NCI-H2227 (cell line): ENCODE results near the gene NOB1.
"Not testable (repeated sequence)": the region's sequence is repeated elsewhere in the genome, so short reads cannot be mapped to it uniquely, and the experiment has no call there.

Experiments
- DNase-seq: peaks from one replicate; lab custom pipeline; 2025; ENCODE audit not compliant: unreplicated experiment; lab: John Stamatoyannopoulos, UW

The NOB1 gene

DNA sequence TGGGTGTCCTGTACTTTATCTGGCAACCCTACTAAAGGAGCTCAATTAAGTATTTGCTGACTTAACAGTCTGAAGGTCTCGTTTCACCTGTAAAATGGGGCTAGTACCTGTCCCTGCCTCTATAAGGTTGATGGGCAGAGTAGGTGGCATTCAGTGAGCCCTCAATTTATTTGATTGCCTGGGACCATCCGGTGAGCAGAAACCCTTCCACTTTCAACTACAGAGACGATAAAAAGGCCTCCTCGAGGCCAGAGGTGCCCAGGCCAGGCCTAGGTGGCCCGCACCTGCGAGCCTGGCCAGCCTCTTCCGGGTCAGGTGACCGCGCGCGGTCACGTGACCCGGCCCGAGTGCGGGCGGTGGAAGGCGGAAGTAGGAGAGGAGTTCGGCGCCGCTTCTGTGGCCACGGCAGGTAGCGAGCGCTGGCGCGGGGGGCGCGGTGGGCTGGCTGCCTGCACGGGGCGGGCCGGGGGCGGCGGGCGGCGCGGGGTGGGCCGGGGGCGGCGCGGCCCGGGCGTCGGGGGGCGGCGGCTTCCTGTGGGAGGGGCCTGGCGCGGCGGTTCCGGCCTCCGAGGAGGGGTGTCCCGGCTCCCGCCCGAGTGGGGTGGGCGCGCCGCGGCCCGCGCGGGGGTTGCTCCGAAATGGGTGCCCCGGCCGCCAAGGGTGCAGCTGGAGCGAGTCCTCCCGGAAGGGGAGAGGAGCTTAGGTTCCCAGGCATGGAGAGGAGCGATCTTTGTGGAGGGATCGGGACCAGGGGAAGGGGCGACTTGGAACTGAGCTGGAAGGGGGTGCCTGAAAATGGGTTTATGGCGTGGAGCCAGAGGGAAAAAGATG, 7.5 kb upstream of the NOB1 start, which contains the start of gene WWP2:
TSS of gene WWP2 (plus strand) at position 350 of the 831 bp plus-strand sequence. CDS start 24,679 bp downstream, outside the sequence.
- DNase-seq, result peak; percentile 92

DNA sequence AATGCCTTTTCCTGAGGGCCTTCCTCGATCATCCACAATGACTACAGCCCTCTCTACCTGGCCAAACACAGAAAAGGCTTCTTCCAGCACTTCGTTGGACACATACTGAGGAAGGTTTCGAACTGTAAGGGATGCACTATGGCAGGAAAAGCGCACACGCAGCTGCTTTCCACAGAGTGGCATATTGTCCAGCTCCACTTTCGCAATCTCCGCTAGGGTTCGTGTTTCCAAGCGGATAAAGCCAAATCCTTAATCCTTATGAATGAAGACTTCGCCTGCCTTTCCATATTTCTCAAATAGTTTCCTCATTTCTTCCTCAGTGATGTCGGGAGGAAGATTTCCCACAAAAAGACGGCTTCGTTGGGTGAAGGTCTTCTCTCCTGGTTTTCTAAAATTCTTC, 2.6 kb upstream of the NOB1 start:
- not testable (repeated sequence) for DNase-seq

GRCh38 chr16:69756705-69757104, 2.0 kb upstream of the NOB1 start:
- no peak for DNase-seq

DNA sequence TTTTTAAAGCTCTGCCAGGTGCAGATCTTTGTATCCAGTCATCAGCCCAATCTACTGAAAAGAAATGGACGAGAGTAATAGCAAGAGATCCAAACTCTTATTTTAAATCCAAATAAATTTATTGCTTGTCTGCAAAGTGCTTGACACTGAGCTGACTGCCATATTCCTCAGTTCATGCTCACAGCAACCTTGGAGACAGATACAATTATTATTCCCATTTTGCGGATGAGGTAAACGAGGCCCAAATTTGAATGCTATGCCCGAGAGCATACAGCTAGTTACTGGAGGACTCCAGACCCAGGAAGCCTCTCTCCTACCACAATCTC, 620 bp downstream of the NOB1 start:
- no peak for DNase-seq

- no peak for DNase-seq
These were observed 5.9 kb downstream of the NOB1 start for GRCh38 chr16:69748694-69749345.

DNA sequence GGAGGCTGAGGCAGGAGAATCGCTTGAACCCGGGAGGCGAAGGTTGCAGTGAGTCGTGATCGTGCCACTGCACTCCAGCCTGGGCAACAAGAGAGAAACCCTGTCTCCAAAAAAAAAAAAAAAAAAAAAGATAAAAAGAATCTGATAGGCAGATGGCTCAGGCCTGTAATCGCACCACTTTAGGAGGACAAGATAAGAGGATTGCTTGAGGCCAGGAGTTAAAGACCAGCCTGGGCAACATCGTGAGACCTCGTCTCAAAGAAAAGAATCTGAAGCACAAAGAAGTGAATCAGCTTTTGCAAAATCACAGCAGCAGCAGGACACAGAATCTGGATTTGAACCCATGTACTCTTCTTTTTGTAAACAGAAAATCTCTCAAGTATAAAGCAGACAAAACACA, 7.6 kb downstream of the NOB1 start:
- no peak for DNase-seq

DNA sequence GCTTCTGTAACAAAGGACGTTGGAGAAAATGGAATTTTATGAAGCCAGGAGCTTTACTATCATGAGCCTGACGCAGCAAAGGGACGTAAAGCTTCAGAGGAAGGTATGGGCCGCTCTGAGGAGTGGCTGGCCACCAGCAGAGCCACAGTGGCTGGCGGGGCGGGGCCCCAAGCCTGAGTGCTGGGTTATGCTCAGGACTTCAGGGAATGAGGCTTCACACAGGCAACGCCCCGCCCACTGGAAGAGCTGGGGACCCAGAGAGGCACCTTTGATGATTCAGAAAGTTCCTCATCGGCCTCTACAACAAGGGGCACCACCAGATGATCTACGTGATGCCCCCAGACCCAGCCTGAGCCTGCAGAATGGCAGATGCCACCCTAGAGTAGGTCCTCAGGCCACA, 8.8 kb downstream of the NOB1 start:
- DNase-seq, result no peak

DNA sequence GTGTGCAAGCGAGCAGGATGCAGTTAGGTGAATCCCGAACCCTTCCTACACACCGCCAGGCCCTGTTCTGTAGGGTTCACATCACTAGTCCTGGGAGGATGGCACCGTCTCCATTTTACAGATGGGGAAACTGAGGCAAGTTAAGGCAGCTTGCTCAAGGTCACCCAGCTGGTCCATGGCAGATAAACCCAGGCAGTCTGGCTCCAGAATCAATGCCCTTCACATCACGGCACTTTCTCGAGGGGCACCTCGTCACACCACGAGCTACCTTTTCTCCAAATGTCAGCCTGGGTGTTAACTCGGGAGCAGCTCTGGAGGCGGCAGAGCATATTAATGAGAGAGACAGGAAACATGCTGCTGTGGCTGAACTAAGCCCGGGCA, 9.5 kb downstream of the NOB1 start:
- no peak for DNase-seq

- no peak for DNase-seq
These were observed 10.1 kb downstream of the NOB1 start for GRCh38 chr16:69744363-69745231.

DNA sequence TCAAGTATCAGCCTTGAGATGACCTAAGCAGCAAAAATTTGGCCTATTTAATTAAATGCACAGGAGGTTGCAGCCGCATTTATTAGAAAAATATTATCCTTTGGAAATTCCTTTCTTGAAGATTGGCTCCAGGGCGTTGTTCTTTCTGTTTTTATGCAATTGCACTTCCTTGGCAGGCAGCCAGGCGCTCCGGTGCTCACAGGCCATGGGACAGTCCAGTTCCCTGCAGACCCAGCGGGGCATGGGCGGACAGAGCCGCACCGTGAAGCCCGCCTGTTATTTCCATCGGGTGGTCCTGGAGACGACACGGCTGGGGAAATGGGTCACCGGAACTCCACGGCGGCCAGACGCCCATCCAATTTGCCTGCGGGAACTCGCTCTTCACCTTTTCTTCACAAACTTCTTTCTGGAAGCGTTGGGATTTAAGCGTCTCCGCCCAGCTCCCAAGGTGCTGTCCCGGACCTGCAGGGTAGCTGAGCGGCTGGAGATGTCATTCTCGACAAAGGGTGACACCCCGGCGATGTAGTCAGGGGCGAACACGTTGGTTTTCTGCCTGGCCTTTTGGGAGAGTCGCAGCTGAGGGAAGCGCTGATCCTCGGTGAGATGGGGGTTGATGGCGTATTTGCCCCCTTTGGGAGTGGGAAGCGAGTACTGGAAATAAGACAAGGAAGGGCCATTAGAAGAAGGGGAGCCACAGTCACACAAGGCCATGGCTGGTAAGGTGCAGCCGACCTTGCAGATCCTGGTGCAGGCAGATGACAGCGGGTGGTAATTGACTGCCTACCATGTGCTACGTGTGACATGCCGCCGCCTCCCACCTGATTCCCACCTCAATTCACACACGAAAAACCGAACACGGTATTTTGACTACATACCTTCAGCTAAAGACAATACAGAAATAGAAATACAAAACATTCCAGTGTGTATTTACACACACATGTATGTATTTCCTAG, 12.5 kb downstream of the NOB1 start:
- DNase-seq, result peak; percentile 37

GRCh38 chr16:69741519-69741918, 13.2 kb downstream of the NOB1 start:
- no peak for DNase-seq

DNA sequence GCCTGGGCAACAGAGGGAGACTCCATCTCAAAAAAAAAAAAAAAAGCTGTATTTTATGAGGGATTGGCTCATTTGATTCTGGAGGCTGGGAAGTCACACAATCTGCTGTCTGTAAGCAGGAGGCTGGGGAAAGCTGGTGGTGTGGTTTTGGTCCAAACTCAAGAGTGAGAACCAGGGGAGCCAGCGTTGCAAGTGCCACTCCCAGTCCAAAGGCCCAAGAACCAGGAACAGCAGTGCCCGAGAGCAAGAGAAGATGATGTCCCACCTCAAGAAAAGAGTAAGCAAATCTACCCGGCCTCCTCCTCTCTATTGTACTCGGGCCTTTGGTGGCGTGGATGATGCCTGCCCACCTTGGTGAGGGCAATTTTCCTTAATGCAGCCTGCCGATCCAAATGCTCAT, 22.6 kb downstream of the NOB1 start:
- no peak for DNase-seq

DNA sequence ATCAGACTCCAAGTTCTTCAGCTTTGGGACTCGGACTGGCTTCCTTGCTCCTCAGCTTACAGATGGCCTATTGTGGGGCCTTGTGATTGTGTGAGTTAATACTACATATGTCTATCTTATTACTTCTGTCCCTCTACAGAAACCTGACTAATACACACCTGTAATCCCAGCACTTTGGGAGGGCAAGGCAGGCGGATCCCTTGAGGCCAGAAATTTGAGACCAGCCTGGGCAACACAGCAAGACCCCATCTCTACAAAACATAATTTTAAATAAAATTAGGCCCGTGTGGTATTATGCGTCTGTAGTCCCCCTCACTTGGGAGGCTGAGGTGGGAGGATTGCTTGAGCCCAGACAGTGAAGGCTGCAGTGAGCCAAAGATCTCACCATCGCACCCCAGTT, 23.4 kb downstream of the NOB1 start:
- not testable (repeated sequence) for DNase-seq

GRCh38 chr16:69729030-69729429, 25.7 kb downstream of the NOB1 start:
- not testable (repeated sequence) for DNase-seq

- no peak for DNase-seq
These were observed 26.8 kb downstream of the NOB1 start for GRCh38 chr16:69727916-69728270.

DNA sequence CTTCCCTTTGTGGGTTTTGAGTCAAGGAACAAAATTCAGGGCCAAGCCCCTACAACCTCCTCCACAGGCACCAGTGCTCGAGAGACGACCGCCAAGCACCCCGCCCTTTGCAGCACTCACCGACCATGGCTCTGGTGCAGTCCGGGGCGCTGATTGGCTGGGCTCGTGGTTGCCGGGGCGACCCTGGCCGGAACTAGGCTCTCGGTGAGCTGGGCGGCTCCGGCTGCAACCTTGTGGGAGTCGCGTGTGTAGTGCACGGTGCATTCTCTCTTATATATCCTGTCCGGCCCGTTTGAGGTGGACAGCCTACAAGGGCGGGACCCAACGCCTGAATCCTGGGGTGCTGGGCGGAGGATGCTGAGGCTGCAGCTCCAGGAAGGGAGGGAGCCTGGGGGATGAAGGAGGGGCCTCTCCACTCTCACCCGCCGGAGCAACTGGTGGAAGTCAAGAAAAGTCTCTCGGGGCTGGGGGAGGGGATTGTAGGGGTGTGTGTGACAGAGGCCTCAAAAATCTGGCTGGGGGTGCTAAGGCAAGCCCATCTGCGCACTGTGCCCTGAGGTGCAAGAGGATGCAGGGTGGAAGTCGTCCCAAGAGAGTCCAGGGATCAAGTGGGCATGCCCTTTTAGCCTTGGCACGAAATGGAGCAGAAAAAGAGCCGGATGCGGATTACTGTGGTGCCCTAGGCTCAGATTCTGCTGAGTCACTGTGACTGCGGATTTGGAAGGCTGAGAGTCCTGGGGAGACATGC, 28.2 kb downstream of the NOB1 start, which contains the start of gene NQO1:
TSS of gene NQO1 (minus strand) at position 248 of the 748 bp plus-strand sequence. CDS start at position 127, 121 bp downstream.
- peak; percentile 94 for DNase-seq

DNA sequence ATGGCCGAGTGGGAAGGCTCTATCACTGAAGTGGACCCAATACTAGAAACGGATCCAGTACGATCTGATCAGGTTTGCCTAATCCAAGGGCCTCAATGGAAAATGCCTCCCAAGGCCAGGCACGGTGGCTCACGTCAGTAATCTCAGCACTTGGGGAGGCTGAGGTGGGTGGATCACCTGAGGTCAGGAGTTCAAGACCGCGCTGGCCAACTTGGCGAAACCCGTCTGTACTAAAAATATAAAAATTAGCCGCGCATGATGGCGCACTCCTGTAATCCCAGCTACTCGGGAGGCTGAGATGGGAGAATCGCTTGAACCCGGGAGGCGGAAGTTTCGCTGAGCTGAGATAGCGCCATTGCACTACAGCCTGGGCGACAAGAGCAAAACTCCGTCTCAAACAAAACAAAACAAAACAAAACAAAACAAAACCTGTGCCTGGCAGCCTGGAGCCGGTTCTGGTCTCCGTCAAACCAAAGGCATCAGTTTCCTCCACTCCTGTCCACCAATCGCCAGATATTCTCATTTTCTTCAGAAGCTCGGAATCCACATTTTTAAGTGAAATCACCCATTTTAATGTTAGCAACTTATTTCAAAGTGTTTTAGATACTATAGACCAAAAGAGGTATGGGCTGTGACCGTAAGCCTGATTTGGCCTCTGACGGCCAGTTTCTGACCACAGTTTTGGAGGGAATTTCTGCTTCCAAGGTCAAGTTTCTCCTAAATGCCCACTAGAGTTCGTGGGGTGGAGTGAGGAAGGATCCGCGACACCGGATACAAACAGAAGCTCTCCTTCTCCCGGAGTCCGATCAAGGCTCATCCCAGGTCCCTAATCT, 29.0 kb downstream of the NOB1 start:
- DNase-seq, result no peak

GRCh38 chr16:69724981-69725479, 29.7 kb downstream of the NOB1 start:
- DNase-seq, result peak; percentile 6

DNA sequence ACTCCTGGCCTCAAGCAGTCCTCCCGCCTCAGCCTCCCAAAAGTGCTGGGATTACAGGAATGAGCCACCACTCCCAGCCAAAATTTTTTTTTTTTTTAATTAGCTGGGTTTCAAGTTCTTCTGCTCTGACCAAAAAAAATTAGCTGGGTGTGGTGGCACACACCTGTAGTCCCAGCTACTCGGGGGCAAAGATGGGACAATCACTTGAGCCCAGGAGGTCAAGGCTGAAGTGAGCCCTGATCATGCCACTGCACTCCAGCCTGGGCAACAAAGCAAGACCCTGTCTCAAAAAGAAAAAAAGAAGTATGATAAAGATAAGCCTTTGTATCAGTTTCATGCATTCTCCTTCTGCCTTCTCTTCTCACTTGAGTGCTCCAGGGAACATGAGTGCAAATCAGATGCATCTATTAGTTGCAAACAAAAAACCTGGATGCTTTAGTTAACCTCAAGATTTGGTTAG, 30.3 kb downstream of the NOB1 start:
- no peak for DNase-seq
